GM18508 (cell line): ENCODE data around the gene HCFC1.

ENCODE experiments used
- ATAC-seq: cut with Tn5 transposase; IDR thresholded peaks from one replicate; pipeline ENCODE4 v1.9.1; 2021; ENCODE audit warnings: moderate number of reproducible peaks; ENCODE audit not compliant: insufficient read depth, unreplicated experiment

Gene HCFC1

DNA sequence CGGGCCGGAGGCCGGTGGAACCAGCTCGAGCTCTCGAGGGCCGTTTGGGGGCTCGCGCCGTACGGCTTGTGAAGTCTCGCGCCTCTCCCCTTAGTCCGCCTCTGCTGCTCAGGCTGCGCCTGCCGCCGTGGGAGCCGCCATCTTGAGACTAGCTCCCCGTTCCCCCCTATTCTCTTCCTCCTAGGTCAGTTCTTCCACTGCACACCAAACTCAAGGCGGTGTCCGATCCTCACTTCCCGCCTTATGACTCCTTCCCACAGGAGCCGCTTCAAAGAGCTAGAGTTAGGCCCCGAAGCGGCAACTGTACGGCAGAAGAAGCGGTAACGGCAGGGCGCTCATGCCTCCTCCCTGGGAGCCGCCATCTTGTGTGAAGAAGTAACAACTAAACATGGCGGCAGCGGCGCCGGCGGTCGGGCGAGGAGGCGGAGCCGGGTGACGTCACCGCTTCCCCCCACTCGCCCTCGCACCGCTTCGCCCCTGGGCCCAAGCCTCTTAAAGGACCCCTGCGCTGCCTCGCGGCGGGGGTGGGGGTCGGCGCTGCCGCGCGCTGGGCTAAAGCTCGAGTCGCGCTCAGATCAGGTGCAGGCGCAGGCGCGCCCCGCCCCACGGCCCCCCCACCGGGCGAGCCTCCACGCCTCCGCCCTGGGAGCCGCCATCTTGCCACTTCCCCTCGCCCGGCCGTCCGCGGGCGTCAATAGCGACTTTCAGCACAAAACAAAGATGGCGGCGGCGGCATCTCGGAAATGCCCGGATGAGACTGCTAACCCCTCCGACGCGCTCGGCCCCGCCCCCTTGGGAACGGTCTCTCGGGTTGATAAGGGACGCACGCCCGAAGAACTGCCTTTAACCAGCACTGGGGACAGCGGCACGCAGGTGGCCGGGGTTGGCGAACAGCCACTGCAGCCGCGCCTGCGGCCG is at the start of gene HCFC1:
TSS of gene HCFC1 (minus strand) at position 369 of the 918 bp plus-strand sequence. CDS start 978 bp downstream, outside the sequence.
- ATAC-seq: peak; percentile 30

DNA sequence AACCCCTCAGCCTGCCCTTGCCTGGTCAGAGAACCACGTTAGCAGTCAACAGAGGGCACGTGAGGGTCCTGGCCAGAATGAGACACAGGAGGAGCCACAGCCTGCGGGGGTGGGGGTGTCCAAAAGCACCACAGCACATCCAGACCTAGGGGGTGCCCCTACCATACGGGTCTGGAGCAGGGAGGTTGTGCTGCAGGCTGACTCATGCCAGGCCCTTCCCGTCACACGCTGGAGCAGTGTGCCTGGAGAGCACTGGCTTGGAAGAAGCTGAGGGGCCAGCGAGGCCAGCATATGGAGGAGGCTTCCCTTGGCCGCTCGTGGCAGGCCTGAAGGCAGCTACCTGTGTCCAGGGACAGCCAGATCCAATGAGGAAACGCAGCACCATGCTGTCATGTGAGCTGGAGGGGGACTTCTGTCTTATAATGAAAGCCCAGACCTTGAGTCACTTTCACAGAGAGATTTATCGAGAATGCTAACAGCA is 49.6 kb upstream of the HCFC1 start:
- no peak for ATAC-seq

GRCh38 chrX:154020536-154021115 is 49.0 kb upstream of the HCFC1 start:
- ATAC-seq: no peak

DNA sequence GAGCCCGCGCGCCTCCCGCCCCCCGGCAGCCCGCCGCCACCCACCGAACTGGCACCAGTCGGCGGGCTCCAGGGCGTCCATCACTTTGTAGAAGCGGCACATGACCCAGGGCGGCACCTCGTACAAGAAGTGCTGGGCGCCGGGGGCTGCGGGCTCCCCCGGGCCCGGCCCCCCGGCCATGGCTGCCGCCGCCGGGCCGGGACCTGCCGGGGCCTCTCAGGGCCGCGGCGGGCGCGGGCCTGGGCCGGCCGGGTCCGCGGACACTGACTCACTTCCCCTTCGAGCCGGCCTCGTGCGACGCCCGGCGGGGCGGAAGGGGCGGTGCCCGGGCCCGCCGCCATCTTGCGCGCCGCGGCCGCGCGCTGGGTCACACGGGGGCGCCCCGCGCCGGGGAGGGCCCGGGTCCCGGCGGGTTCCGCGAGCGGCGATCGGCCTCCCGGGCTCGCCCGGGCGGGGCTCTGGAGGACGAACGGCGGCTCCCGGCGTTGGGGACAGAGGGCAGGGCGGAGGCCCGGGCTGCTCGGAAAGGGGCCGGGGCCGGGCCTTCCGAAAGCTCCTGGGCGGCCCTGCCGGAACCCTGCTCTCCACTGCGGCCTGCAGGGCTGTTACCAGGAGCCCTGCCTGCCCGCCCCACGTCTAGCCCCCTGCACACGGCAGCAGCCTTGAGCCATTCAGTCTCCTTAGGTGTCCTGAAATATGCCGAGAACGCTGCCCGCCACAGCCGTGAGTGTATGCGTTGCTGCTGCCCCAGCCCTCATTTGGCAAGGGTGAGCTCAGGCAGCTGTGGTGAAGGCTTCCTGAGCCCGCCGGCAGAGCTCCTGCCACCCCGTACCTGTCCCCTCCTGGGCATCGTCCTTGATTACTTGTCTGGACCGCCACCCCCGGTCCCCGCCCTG is 48.3 kb upstream of the HCFC1 start, which contains the start of gene IRAK1:
TSS of gene IRAK1 (minus strand) at position 270 of the 896 bp plus-strand sequence. CDS start at position 180, 90 bp downstream.
- ATAC-seq: no peak

DNA sequence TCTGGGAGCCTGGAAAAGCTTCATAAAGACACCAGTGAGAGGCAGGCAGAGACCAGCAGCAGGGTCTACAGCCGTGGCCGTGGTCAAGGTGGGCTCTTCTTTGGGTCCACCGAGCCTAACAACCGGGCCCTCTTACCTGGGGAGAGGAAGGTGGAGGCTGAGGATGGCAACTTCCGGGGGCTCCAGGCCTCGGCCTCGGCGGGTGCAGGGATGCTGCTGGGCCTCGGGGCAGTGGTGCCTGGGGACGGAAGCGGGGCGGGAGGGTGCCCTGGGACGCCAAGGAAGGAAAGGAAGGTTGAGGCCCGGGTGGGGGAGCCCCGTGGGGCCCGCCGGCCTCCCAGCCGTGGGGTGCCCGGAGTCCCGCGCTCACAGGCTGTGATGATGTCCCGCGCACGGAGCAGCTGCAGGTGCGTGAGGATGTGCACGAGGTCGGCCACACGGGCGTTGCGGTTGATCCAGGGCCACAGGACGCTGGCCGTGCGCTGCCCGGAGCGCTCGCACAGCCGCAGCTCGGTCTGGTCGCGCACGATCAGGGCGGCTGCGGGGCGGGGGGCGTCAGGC is 47.5 kb upstream of the HCFC1 start:
- ATAC-seq: no peak

- ATAC-seq: no peak
Observed at GRCh38 chrX:154018518-154019060, 47.0 kb upstream of the HCFC1 start.

DNA sequence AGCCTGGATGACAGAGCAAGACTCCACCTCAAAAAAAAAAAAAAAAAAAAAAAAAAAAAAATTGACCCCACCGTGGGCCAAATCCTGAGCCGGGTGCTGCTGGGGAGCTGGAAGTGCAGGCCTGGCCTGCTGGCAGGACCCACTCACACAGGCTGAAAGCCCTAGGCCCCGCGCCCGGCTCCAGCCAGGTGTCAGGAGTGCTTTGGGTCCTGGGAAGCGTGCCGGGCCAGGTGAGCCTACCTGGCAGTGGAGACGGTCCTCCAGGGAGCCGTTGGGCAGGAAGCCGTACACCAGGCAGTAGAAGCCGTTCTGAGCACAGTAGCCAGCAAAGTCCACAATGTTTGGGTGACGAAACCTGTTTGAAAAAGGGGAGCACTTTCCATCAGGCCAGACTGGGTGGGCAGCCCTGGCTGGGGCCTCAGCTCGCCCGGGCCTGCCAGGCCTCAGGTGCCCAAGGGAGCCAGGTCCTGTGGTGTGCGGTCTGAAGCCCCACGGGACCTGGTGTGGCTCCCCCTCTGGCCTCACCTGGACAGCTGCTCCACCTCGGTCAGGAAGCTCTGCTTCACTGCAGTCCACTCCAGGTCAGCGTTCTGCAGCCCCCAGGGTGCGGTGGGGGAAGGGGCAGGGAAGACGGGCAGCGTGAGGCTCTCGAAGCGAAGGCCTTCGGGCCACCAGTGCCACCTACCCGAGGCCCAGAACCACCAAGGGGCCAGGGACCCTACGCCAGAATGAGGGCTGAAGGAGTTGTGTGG is 46.3 kb upstream of the HCFC1 start:
- no peak for ATAC-seq

DNA sequence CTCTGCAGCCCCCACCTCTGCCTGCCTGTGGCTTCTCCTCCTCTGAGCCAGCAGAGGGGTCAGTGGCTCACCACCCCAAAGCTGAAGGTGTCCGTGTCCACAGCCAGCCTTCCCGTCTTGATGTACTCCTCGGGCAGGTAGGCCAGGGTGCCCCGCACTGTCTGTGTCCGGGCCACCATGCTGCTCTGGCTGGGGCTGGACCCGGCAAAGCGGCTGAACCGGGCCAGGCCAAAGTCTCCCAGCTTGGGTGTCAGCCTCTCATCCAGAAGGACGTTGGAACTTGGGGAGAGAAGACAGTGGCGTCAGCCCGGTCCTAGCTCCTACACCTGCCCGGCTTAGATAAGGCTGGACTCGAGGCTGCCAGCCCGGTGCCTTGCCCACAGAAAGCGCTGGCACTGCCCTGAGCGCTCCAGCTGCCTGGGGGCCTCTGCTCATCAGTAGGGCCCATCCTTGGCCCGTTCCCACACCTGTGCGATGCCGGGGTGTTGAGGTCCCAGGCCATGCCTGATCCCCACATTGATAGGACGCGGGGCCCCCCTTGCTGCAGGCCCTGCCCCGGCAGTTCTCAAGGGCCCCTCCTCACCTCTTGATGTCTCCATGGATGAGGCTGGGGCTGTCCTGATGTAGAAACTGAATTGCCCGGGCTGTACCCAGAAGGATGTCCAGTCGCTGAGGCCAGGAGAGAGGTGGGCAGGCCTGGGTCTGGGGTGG is 44.9 kb upstream of the HCFC1 start:
- ATAC-seq: no peak

DNA sequence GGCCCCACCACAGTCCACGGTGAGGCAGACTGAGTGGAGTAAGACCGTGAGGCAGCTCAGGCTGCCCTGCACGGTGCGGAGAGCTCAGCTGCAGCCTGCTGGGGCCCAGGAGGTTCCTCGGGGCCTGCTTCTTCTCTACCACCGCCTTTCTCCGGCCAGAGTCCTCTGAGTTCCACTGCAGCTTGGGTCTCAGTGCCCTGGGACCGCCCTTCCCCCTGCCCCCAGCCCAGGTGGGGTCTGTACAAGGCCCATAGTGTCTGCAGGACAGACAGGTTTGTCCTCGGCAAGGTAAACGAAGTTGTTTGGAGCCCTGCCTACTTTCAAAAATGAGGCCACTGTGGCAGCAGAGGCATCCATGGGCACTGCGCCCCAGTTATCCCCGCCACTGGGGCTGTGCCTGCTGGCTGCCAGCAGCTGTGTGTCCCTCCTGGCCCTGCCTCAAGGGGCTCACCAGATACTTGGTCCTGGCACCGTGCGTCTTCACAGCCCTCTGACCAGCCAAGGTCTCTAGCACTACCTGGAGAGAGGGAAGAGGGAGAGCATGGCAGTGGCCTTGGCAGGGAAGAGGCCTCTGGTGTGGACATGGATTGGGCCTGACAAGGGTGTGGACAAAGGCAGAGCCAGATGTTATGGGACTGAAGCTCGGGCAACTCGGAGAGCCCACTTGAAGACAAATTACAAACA is 44.1 kb upstream of the HCFC1 start:
- no peak for ATAC-seq

DNA sequence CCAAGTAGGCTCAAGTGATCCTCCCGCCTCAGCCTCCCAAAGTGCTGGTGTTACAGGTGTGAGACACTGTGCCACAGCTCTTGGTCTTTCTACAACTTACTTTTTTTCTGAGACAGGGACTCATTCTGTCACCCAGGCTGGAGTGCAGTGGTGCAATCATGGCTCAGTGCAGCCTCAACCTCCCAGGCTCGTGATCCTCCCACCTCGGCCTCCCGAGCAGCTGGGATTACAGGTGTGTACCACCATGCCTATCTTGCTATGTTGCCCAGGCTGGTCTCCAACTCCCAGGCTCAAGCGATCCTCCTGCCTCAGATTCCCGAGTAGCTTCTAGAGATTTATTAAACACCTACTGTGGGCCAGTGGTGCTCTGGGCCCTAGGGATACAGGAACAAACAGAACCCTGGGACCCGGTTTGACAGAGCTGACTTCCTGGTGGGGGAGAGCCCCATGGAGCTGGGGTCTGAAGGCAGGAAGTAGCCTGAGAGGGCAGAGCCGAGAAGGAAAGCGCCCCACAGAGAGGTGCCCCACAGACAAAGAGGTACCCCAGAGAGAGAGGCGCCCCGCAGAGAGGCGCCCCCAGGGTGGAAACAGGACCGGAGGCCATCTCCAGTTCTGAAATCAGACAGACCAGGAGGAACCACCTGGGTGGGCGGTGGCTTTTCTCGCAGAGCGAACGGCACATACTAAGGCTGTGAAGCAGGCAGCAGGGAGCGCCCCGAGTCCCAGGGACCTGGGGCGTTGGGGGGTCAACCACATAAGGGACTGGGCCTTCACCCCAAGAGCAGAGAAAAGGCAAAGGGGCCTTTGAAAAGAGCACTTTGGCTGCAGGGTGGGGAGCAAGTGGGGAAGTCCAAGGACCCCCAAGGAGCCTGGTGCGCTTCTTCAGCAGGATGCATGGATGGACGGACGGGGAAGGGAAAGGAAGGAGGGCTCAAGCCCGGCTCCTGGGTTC is 43.1 kb upstream of the HCFC1 start:
- ATAC-seq: no peak

GRCh38 chrX:154013614-154014360 is 42.2 kb upstream of the HCFC1 start:
- ATAC-seq: peak; percentile 44

DNA sequence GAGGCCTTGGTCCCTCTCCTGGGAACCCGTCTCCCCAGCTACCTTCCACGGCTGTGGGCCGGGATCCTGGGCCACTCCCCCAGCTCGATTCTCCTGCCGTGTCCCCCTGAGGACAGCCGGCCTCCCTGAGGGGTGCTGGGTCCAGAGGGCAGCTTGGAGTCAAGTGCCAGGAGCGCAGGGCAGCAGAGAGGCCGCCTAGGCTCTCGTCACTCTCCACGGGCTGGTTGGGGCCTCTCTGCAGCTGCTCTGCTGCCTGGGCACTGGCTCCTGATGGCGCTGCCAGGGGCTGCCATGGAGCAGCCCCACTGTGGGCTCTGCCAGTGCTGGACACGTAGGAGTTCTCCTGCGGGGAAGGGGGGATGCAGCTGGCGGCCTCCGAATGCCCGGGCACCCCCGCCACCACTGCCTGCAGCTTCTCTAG is 41.4 kb upstream of the HCFC1 start:
- no peak for ATAC-seq

DNA sequence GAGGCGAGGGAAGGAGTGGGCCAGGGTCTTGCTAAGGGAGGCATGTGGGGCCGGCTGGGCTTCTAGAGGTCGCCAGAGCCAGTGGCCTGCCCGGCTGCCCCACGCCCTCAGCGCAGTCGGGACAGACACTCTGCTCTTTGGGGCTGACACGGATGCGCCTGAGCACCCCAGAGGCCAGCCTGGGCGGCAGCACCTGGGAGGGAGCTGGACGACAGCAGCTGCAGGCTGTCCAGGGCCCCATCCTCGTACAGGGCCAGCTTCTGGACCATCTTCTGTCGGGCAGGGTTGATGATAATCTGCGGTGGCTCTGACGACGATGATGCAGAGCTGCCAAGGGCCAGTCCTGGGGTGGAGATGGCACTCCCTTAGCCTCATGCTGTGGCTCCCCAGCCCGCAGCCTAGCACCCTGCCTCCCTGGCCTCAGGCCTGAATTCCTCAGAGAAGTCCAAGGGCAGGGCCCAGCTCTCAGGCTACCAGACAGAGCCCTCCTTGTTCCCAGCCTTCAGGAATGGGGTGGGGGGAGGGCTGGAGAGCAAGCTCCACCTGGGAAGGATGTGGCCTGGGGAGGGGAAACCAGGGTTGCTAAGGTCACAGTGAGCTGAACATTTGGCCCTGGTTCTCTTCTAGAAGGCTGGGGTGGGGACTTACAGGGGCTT is 40.8 kb upstream of the HCFC1 start:
- ATAC-seq: no peak

- ATAC-seq: no peak
Observed at GRCh38 chrX:154011376-154012335, 40.0 kb upstream of the HCFC1 start.
